Spleen (tissue), 7 donors: ENCODE data around the gene LRRC45.

Experiments used
- CTCF ChIP-seq, 11 experiments: fragments of 200-600 bp in 7 of 11; fragments of 450-650 bp in 4 of 11; sonication (generic) in 4 of 11; IDR thresholded peaks in 8 of 11; conservative IDR thresholded peaks in 3 of 11; 1 replicate in 7 of 11; 2 replicates in 4 of 11; pipeline versions ENCODE4 v1.4.0 to v1.8.0; 2016 to 2021; ENCODE audit warnings: antibody characterized with exemption in 11 of 11, inconsistent platforms in 4 of 11, mild to moderate bottlenecking in 1 of 11
- POLR2A ChIP-seq, 3 donors: fragments of 450-650 bp; IDR thresholded peaks; one replicate each; pipeline ENCODE4 v1.5.1; 2017; ENCODE audit warnings: antibody characterized with exemption in 3 of 3, mild to moderate bottlenecking in 1 of 3
- POLR2AphosphoS5 ChIP-seq, 3 donors: sonication (generic); formaldehyde crosslinking; IDR thresholded peaks; one replicate each; pipeline ENCODE4 v1.5.1; 2017; ENCODE audit warnings: antibody characterized with exemption in 3 of 3
- donor health status: DM: no; HTN: no; CAD: no; lungs with moderate emphysema.
- donor health status: DM: no; HTN: no; CAD: no.
- donor health status: DM: no; HTN: no; CAD: no.

GRCh38 chr17:82005701-82006348 lies 17.3 kb upstream of the LRRC45 start:
- no peak for TF ChIP-seq CTCF (IDR thresholded peaks at IDR 0.05 in 8 of 11, conservative IDR thresholded peaks at IDR 0.05 in 3 of 11)
- no peak for TF ChIP-seq POLR2AphosphoS5 (IDR thresholded peaks at IDR 0.05)
- no peak for TF ChIP-seq POLR2A (IDR thresholded peaks at IDR 0.05)
